PC-3 (cell line): ENCODE measurements around the gene ANKRD27.

Experiments used
- CTCF ChIP-seq: fragments of 300-600 bp; sonication (generic); conservative IDR thresholded peaks from 2 replicates; pipeline ENCODE4 v1.5.1; 2017; ENCODE audit warnings: antibody characterized with exemption, low read depth, mild to moderate bottlenecking, low read length
- EZH2 ChIP-seq: fragments of 300-600 bp; sonication (generic); IDR thresholded peaks from one replicate; pipeline ENCODE4 v1.6.1; 2017; ENCODE audit warnings: antibody characterized with exemption, mild to moderate bottlenecking, low read length; ENCODE audit not compliant: unreplicated experiment

- no peak for TF ChIP-seq CTCF
- no peak for TF ChIP-seq EZH2
Measured at GRCh38 chr19:32607479-32607878, 67.5 kb downstream of the ANKRD27 start.
